Left lobe of liver (tissue), 2 donors: ENCODE measurements around the gene KANSL2. TPM values are rescaled to one million over a fixed set of nuclear protein-coding genes. Genes with fewer than 3 reads are reported as not detected.

Source experiments
- ATAC-seq: fragments of 200-7000 bp; cut with Tn5 transposase; one replicate; pipeline ENCODE4 v1.9.1; 2020; ENCODE audit warnings: mild to moderate bottlenecking, moderate library complexity
- DNase-seq: peaks from one replicate; pipeline ENCODE4 v3.0.0-alpha.2; 2020; ENCODE audit warnings: low spot score
- total RNA-seq: library from RNA; stranded (reverse); gene quantifications from one replicate; pipeline ENCODE4 v1.2.1, GENCODE V29; 2021
- donor health status: DM: no; HTN: no; CAD: no; lungs with moderate emphysema.
- donor health status: DM: no; HTN: yes; CAD: no.

KANSL2 gene
- total RNA-seq, 1 donor from 2014 or later, result 8.2 TPM

GRCh38 chr12:48615681-48616080 is 66.4 kb downstream of the KANSL2 start:
- no peak for ATAC-seq
- DNase-seq, result no peak

DNA sequence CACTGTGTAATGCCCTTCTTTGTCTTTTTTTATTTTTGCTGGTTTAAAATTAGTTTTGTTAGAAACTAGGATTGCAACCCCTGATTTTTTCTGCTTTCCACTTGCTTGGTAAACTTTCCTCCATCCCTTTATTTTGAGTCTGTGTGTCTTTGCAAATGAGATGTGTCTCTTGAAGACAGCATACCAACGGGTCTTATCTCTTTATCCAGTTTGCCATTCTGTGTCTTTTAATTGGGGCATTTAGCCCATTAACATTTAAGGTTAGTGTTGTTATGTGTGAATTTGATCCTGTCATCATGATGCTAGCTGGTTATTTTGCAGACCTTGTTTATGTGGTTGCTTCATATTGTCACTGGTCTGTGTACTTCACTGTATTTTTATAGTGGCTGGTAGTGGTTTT is 68.7 kb downstream of the KANSL2 start:
- DNase-seq, result no peak
- ATAC-seq, result no peak

Other genes with a start within 250 kb of the KANSL2 start
- not detected for gene ANP32D, start 209.7 kb downstream of the KANSL2 start, total RNA-seq
- gene C12orf54, start 199.7 kb downstream of the KANSL2 start, total RNA-seq, result not detected
- not detected for gene OR8S1, start 156.6 kb downstream of the KANSL2 start, total RNA-seq
- gene LALBA, start 112.2 kb downstream of the KANSL2 start, total RNA-seq, result not detected
- gene CCNT1, start 34.5 kb upstream of the KANSL2 start, total RNA-seq, result 12.1 TPM
- gene ADCY6, start 106.9 kb upstream of the KANSL2 start, total RNA-seq, result 21.3 TPM
- 2.6 TPM for gene CACNB3, start 136.3 kb upstream of the KANSL2 start, total RNA-seq
- 33.3 TPM for gene DDX23, start 169.9 kb upstream of the KANSL2 start, total RNA-seq
- 32.0 TPM for gene RND1, start 183.6 kb upstream of the KANSL2 start, total RNA-seq
- gene FKBP11, start 243.3 kb upstream of the KANSL2 start, total RNA-seq, result 45.0 TPM